Measurements from ENCODE around the gene PPP1R3E. TPM values are rescaled to one million over a fixed set of nuclear protein-coding genes. Genes with fewer than 3 reads are reported as not detected.

Gene PPP1R3E
- total and polyA plus RNA-seq, 2 of the 13 experiments (the other 11 are each of a cell fraction or from before 2014, with no cell fraction given): 16.5 to 26.5 TPM

GRCh38 chr14:23301288-23301968 lies 1.2 kb downstream of the PPP1R3E start (continued):
- TF ChIP-seq RBM39 (IDR thresholded peaks at IDR 0.05; ENCODE audit: low read depth, low read length, poor library complexity, severe bottlenecking): no peak
- TF ChIP-seq PAF1 (CRISPR knock-in tag; IDR thresholded peaks at IDR 0.05): 0 out of 2 replicates have a peak, but pooled peaks have one; percentile 36
- TF ChIP-seq, protein P1, sequence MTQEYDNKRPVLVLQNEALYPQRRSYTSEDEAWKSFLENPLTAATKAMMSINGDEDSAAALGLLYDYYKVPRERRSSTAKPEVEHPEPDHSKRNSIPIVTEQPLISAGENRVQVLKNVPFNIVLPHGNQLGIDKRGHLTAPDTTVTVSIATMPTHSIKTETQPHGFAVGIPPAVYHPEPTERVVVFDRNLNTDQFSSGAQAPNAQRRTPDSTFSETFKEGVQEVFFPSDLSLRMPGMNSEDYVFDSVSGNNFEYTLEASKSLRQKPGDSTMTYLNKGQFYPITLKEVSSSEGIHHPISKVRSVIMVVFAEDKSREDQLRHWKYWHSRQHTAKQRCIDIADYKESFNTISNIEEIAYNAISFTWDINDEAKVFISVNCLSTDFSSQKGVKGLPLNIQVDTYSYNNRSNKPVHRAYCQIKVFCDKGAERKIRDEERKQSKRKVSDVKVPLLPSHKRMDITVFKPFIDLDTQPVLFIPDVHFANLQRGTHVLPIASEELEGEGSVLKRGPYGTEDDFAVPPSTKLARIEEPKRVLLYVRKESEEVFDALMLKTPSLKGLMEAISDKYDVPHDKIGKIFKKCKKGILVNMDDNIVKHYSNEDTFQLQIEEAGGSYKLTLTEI (CRISPR knock-in tag; conservative IDR thresholded peaks at IDR 0.05): no peak
- peak; percentile 53; the same call in 1 of the 2 replicates for TF ChIP-seq ZBTB1 (CRISPR knock-in tag; IDR thresholded peaks at IDR 0.05; ENCODE audit: borderline replicate concordance)
- TF ChIP-seq HNRNPL (IDR thresholded peaks at IDR 0.05; ENCODE audit: low read depth, low read length): peak; percentile 60; the same call in 1 of the 2 replicates
- TF ChIP-seq, protein P2, sequence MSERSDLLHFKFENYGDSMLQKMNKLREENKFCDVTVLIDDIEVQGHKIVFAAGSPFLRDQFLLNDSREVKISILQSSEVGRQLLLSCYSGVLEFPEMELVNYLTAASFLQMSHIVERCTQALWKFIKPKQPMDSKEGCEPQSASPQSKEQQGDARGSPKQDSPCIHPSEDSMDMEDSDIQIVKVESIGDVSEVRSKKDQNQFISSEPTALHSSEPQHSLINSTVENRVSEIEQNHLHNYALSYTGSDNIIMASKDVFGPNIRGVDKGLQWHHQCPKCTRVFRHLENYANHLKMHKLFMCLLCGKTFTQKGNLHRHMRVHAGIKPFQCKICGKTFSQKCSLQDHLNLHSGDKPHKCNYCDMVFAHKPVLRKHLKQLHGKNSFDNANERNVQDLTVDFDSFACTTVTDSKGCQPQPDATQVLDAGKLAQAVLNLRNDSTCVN (CRISPR knock-in tag; IDR thresholded peaks at IDR 0.05; ENCODE audit: borderline replicate concordance): 0 out of 2 replicates have a peak, but pooled peaks have one; percentile 23
- TF ChIP-seq ARNT2 (CRISPR knock-in tag; IDR thresholded peaks at IDR 0.05; ENCODE audit: low read depth): peak; percentile 96
- TF ChIP-seq ZNF678 (CRISPR knock-in tag; IDR thresholded peaks at IDR 0.05): no peak
- TF ChIP-seq HCFC1 (IDR thresholded peaks at IDR 0.05; ENCODE audit: low read depth, low read length): peak; percentile 46
- no peak for TF ChIP-seq ZNF746 (CRISPR knock-in tag; IDR thresholded peaks at IDR 0.05)
- no peak; the same call in 1 of the 2 replicates for TF ChIP-seq ZNF224 (CRISPR knock-in tag; IDR thresholded peaks at IDR 0.05)
- TF ChIP-seq NFE2L2 (IDR thresholded peaks at IDR 0.05; ENCODE audit: low read length): no peak
- TF ChIP-seq ZNF251 (CRISPR knock-in tag; IDR thresholded peaks at IDR 0.05): no peak
- 0 out of 2 replicates have a peak, but pooled peaks have one; percentile 12 for TF ChIP-seq TP53 (CRISPR knock-in tag; conservative IDR thresholded peaks at IDR 0.05)
- no peak for TF ChIP-seq ZNF704 (CRISPR knock-in tag; IDR thresholded peaks at IDR 0.05; ENCODE audit: borderline replicate concordance)
- TF ChIP-seq TEAD2 (CRISPR knock-in tag; IDR thresholded peaks at IDR 0.05): peak; percentile 56
- TF ChIP-seq, protein P3, sequence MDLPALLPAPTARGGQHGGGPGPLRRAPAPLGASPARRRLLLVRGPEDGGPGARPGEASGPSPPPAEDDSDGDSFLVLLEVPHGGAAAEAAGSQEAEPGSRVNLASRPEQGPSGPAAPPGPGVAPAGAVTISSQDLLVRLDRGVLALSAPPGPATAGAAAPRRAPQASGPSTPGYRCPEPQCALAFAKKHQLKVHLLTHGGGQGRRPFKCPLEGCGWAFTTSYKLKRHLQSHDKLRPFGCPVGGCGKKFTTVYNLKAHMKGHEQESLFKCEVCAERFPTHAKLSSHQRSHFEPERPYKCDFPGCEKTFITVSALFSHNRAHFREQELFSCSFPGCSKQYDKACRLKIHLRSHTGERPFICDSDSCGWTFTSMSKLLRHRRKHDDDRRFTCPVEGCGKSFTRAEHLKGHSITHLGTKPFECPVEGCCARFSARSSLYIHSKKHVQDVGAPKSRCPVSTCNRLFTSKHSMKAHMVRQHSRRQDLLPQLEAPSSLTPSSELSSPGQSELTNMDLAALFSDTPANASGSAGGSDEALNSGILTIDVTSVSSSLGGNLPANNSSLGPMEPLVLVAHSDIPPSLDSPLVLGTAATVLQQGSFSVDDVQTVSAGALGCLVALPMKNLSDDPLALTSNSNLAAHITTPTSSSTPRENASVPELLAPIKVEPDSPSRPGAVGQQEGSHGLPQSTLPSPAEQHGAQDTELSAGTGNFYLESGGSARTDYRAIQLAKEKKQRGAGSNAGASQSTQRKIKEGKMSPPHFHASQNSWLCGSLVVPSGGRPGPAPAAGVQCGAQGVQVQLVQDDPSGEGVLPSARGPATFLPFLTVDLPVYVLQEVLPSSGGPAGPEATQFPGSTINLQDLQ (CRISPR knock-in tag; IDR thresholded peaks at IDR 0.05): no peak
- TF ChIP-seq, protein P4, sequence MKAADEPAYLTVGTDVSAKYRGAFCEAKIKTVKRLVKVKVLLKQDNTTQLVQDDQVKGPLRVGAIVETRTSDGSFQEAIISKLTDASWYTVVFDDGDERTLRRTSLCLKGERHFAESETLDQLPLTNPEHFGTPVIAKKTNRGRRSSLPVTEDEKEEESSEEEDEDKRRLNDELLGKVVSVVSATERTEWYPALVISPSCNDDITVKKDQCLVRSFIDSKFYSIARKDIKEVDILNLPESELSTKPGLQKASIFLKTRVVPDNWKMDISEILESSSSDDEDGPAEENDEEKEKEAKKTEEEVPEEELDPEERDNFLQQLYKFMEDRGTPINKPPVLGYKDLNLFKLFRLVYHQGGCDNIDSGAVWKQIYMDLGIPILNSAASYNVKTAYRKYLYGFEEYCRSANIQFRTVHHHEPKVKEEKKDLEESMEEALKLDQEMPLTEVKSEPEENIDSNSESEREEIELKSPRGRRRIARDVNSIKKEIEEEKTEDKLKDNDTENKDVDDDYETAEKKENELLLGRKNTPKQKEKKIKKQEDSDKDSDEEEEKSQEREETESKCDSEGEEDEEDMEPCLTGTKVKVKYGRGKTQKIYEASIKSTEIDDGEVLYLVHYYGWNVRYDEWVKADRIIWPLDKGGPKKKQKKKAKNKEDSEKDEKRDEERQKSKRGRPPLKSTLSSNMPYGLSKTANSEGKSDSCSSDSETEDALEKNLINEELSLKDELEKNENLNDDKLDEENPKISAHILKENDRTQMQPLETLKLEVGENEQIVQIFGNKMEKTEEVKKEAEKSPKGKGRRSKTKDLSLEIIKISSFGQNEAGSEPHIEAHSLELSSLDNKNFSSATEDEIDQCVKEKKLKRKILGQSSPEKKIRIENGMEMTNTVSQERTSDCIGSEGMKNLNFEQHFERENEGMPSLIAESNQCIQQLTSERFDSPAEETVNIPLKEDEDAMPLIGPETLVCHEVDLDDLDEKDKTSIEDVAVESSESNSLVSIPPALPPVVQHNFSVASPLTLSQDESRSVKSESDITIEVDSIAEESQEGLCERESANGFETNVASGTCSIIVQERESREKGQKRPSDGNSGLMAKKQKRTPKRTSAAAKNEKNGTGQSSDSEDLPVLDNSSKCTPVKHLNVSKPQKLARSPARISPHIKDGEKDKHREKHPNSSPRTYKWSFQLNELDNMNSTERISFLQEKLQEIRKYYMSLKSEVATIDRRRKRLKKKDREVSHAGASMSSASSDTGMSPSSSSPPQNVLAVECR (CRISPR knock-in tag; IDR thresholded peaks at IDR 0.05; ENCODE audit: borderline replicate concordance): no peak
